Measurements from ENCODE around the gene SUDS3.

SUDS3 gene

DNA sequence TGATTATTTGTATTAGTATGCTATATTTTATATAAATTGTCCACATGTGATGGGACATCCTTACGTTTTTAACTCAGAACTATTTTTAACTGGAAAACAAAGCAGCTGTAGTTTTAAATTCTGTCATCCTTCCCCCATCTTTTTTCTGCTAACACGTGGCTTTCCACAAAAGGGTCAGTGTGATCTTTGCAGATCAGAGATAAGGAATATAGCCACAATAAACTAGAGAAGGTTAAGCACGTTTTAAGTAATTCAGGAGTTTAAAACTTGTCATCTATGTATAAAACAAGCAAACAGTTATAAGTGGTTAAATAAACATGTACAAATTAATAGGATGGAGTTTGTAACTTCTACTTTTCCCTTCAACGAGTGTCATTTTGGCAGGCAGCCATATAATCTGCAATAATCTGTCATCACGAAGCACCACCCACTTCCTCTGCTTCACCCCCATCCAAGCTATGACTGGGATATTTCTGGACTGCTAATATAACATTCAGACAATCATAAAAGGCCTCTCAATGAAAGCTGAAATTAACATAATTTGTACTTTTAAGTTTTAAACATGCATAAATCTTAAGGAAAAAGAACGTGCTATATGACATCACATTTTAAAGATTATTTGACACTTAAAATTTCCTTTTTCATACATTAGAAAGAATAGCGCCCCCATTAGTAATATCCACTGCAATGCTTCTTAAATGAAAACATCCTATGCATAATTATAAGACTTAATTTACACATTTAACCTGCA is 18.9 kb upstream of the SUDS3 start:
- H3K9me3 ChIP-seq (ENCODE audit: control insufficient read depth, insufficient read depth, low read length): no peaks in the 10 kb centered on the region
- H3K4me3 ChIP-seq (ENCODE audit: low read length): no peak overlapping the region
- no CpG with 5 or more reads among the region's 7 CpGs for WGBS (ENCODE audit: insufficient coverage, insufficient read length)
- no peak overlapping the region for H3K27ac ChIP-seq (ENCODE audit: low read length)
- no peak for DNase-seq (ENCODE audit: low read depth, low spot score)
- no peaks in the 10 kb centered on the region for H3K27me3 ChIP-seq (ENCODE audit: control insufficient read depth, insufficient read depth, low read length)
- H3K4me1 ChIP-seq (ENCODE audit: control insufficient read depth, insufficient read depth, low read length): no peaks in the 10 kb centered on the region
- no peaks in the 10 kb centered on the region for H3K36me3 ChIP-seq (ENCODE audit: control insufficient read depth, insufficient read depth, low read length)

DNA sequence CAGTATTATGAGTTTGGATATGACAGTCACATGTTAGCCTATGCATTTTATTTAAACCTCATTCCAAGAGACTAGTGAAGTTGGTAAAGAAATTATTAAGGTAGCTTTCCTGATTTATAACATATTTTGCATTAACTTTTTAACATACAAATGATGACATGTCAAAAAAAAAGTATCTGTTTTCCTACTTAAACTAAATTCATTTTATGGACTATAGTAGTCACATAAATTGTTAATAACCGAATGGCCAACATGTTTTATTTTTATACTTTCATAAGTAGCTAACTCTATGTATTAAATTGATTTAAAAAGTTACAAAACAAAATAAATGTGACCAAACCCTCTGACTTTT is 18.4 kb upstream of the SUDS3 start:
- Histone ChIP-seq H3K36me3 (ENCODE audit: control insufficient read depth, insufficient read depth, low read length) (no peaks in the 10 kb centered on the region), H3K27ac (ENCODE audit: low read length) (no peak overlapping the region), H3K9me3 (ENCODE audit: control insufficient read depth, insufficient read depth, low read length) (no peaks in the 10 kb centered on the region), H3K27me3 (ENCODE audit: control insufficient read depth, insufficient read depth, low read length) (no peaks in the 10 kb centered on the region), H3K4me1 (ENCODE audit: control insufficient read depth, insufficient read depth, low read length) (no peaks in the 10 kb centered on the region), H3K4me3 (ENCODE audit: low read length) (no peak overlapping the region)
- no peak for DNase-seq (ENCODE audit: low read depth, low spot score)
- no CpG with 5 or more reads among the region's 1 CpG for whole genome bisulfite sequencing (ENCODE audit: insufficient coverage, insufficient read length)

DNA sequence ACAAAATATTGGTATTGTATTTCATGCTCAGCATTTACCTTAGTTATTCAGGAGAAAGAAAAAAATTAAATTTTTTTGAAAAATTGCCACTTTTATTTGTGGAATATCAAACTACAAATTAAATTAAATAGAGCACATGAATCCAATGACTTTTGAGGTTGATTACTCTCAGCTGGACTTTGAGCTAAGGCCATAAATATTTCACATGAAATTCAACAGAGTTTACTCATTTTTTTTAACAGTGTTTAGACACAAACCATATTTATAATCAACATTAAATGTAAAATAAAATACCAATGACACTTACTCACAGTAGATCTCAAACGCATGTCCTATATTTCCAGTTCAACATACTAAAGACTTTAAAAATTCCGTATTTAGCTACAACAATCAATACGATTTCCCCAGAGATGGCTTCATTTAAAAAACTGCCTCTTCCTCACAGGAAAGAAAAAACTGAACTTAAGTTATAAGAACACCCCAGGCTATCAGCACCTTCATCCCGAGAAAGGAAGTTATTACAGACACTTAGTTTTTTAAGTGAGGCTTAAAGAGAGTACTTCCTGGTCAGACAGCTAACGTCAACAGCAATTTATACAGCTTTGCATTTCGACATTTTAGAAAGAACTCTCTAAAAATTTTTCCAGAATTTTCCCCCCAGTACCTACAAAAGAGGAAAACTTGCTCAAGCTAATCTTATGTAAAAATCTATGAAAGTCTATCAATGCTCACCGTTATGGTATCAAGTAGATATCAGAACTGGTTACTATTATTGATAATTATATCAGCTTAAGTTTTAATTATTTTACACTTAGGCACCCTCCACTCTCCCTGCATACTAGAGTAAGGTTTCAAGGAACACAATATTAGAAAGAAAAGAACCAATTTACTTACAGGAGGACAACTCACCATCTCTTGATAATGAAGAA is 17.5 kb upstream of the SUDS3 start:
- Histone ChIP-seq H3K36me3 (ENCODE audit: control insufficient read depth, insufficient read depth, low read length) (no peaks in the 10 kb centered on the region), H3K27me3 (ENCODE audit: control insufficient read depth, insufficient read depth, low read length) (no peaks in the 10 kb centered on the region), H3K9me3 (ENCODE audit: control insufficient read depth, insufficient read depth, low read length) (no peaks in the 10 kb centered on the region), H3K4me1 (ENCODE audit: control insufficient read depth, insufficient read depth, low read length) (no peaks in the 10 kb centered on the region), H3K4me3 (ENCODE audit: low read length) (no peak overlapping the region), H3K27ac (ENCODE audit: low read length) (no peak overlapping the region)
- WGBS (ENCODE audit: insufficient coverage, insufficient read length): 100% methylated on average over 1 of the region's 7 CpGs
- no peak for DNase-seq (ENCODE audit: low read depth, low spot score)

DNA sequence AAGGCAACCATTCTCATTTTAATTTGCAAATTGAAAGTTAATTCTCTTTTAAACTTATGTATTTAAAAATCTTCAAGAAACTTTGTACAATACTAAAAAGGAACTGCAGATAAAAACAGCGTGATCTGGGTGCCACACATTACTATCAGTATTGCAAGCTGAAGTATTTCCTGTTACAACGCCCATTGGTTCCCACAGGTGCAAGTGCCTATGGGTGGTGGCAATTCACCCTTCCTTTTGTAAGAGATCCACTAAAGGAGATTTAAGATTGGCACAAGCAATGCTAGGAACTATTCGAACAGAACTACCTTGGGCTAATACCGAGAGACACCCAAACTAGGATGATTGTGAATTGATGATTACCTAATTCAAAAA is 16.8 kb upstream of the SUDS3 start:
- H3K27ac ChIP-seq (ENCODE audit: low read length): no peak overlapping the region

GRCh38 chr12:118361092-118361404 is 15.3 kb upstream of the SUDS3 start:
- Histone ChIP-seq H3K9me3 (ENCODE audit: control insufficient read depth, insufficient read depth, low read length) (no peaks in the 10 kb centered on the region), H3K36me3 (ENCODE audit: control insufficient read depth, insufficient read depth, low read length) (no peaks in the 10 kb centered on the region), H3K4me3 (ENCODE audit: low read length) (no peak overlapping the region), H3K27ac (ENCODE audit: low read length) (no peak overlapping the region), H3K4me1 (ENCODE audit: control insufficient read depth, insufficient read depth, low read length) (no peaks in the 10 kb centered on the region), H3K27me3 (ENCODE audit: control insufficient read depth, insufficient read depth, low read length) (no peaks in the 10 kb centered on the region)
- DNase-seq (ENCODE audit: low read depth, low spot score): no peak
- no CpG with 5 or more reads among the region's 5 CpGs for WGBS (ENCODE audit: insufficient coverage, insufficient read length)

More for the DNA sequence above, 16.8 kb upstream of the SUDS3 start:
- H3K36me3 ChIP-seq (ENCODE audit: control insufficient read depth, insufficient read depth, low read length): no peaks in the 10 kb centered on the region
- H3K9me3 ChIP-seq (ENCODE audit: control insufficient read depth, insufficient read depth, low read length): no peaks in the 10 kb centered on the region
- H3K27me3 ChIP-seq (ENCODE audit: control insufficient read depth, insufficient read depth, low read length): no peaks in the 10 kb centered on the region
- no peak for DNase-seq (ENCODE audit: low read depth, low spot score)
- no CpG with 5 or more reads among the region's 4 CpGs for WGBS (ENCODE audit: insufficient coverage, insufficient read length)
- no peak overlapping the region for H3K4me3 ChIP-seq (ENCODE audit: low read length)
- no peaks in the 10 kb centered on the region for H3K4me1 ChIP-seq (ENCODE audit: control insufficient read depth, insufficient read depth, low read length)

- Histone ChIP-seq H3K4me3 (ENCODE audit: low read length) (no peak overlapping the region), H3K27ac (ENCODE audit: low read length) (no peak overlapping the region), H3K4me1 (ENCODE audit: control insufficient read depth, insufficient read depth, low read length) (no peaks in the 10 kb centered on the region), H3K27me3 (ENCODE audit: control insufficient read depth, insufficient read depth, low read length) (no peaks in the 10 kb centered on the region), H3K9me3 (ENCODE audit: control insufficient read depth, insufficient read depth, low read length) (no peaks in the 10 kb centered on the region), H3K36me3 (ENCODE audit: control insufficient read depth, insufficient read depth, low read length) (no peaks in the 10 kb centered on the region)
- WGBS (ENCODE audit: insufficient coverage, insufficient read length): no CpG with 5 or more reads among the region's 4 CpGs
- no peak for DNase-seq (ENCODE audit: low read depth, low spot score)
These were observed 14.5 kb upstream of the SUDS3 start for GRCh38 chr12:118361889-118362288.

DNA sequence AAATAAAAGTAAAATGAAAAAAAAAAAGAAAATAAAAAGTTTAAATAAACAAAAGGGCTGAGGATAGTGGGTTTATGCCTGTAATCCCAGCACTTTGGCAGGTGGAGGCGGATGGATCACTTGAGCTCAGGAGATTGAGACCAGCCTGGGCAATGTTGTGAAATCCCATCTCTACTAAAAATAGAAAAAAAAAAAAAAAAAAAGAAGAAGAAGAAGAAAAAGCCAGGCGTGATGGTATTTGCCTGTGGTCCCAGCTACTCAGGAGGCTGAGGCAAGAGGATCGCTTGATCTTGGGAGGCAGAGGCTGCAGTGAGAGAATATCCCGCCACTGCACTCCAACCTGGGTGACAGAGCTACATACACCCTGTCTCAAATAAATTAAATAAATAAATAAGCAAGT is 7.5 kb upstream of the SUDS3 start:
- DNase-seq (ENCODE audit: low read depth, low spot score): no peak
- no CpG with 5 or more reads among the region's 4 CpGs for WGBS (ENCODE audit: insufficient coverage, insufficient read length)
- Histone ChIP-seq H3K36me3 (ENCODE audit: control insufficient read depth, insufficient read depth, low read length) (no peaks in the 10 kb centered on the region), H3K4me3 (ENCODE audit: low read length) (no peak overlapping the region), H3K27ac (ENCODE audit: low read length) (no peak overlapping the region), H3K4me1 (ENCODE audit: control insufficient read depth, insufficient read depth, low read length) (no peaks in the 10 kb centered on the region), H3K27me3 (ENCODE audit: control insufficient read depth, insufficient read depth, low read length) (no peaks in the 10 kb centered on the region; the same call in 1 of the 2 replicates), H3K9me3 (ENCODE audit: control insufficient read depth, insufficient read depth, low read length) (no peaks in the 10 kb centered on the region)

GRCh38 chr12:118370601-118371000 is 5.8 kb upstream of the SUDS3 start:
- H3K4me1 ChIP-seq (ENCODE audit: control insufficient read depth, insufficient read depth, low read length): no peaks in the 10 kb centered on the region
- no peak overlapping the region for H3K4me3 ChIP-seq (ENCODE audit: low read length)
- H3K36me3 ChIP-seq (ENCODE audit: control insufficient read depth, insufficient read depth, low read length): no peaks in the 10 kb centered on the region
- WGBS (ENCODE audit: insufficient coverage, insufficient read length): no CpG with 5 or more reads among the region's 3 CpGs
- no peak for DNase-seq (ENCODE audit: low read depth, low spot score)
- H3K27ac ChIP-seq (ENCODE audit: low read length): no peak overlapping the region
- H3K9me3 ChIP-seq (ENCODE audit: control insufficient read depth, insufficient read depth, low read length): no peaks in the 10 kb centered on the region
- H3K27me3 ChIP-seq (ENCODE audit: control insufficient read depth, insufficient read depth, low read length): no peaks in the 10 kb centered on the region; the same call in 1 of the 2 replicates

DNA sequence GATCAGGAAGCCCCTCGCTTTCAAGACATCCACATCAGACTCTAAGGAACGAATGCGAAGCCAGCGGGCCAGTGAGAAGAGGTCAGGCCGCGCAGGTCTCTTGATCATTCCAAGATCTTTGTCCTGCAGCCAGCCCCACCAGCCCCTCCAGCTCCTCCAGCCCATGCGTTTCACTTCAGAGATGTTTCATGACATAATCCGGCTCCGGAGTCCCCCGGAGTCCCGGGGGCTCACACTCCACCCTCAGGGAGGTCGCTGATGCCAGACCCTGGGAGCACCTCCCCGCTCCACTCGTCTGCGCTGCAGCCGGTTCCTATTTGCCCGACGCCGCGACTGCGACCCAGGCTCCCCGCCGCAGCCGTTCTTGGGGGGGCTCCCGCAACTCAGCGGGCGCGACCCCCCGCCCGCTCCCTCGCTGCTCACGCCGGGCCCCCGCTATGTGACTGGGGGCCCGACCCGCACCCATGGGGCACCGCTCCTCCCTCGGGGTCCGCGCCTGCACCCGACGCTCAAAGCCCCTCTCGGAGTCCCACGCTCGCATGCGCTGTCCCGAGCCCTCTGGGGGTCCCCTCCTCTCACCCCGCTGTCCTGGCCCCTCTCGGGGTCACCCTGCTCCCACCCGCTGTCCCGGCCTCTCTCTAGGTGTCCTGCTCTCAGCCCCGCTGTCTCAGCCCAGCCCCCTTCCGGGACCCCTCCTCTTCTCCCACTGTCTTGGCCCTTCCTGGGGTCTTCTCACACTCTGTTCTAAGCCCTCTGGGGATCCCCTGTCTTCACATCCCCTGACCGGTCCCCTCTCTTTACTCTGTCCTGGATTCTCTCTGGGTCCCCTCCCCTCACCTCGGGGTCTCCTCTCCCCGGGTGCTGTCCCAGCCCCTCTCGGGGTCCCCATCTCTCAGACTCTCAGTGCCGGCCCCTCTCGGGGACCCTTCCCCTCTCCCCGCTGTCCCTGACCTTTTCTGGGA is 4.8 kb upstream of the SUDS3 start:
- Histone ChIP-seq H3K9me3 (ENCODE audit: control insufficient read depth, insufficient read depth, low read length) (no peaks in the 10 kb centered on the region), H3K27ac (ENCODE audit: low read length) (no peak overlapping the region), H3K4me1 (ENCODE audit: control insufficient read depth, insufficient read depth, low read length) (no peaks in the 10 kb centered on the region), H3K36me3 (ENCODE audit: control insufficient read depth, insufficient read depth, low read length) (no peaks in the 10 kb centered on the region), H3K27me3 (ENCODE audit: control insufficient read depth, insufficient read depth, low read length) (no peaks in the 10 kb centered on the region; the same call in 1 of the 2 replicates), H3K4me3 (ENCODE audit: low read length) (peak overlapping the region; percentile 94)
- WGBS (ENCODE audit: insufficient coverage, insufficient read length): no CpG with 5 or more reads among the region's 60 CpGs
- DNase-seq (ENCODE audit: low read depth, low spot score): no peak

Data from iPS DF 6.9 (cell line).